ENCODE data around the gene LAMC3. TPM values are rescaled to one million over a fixed set of nuclear protein-coding genes. Genes with fewer than 3 reads are reported as not detected.

The LAMC3 gene
- total RNA-seq, 1 experiment from 2014 or later, result 4.6 TPM

GRCh38 chr9:130962418-130963316, 46.3 kb upstream of the LAMC3 start:
- Histone ChIP-seq H3K4me2 (ENCODE audit: low read length) (peak overlapping the region; percentile 91), H4K20me1 (ENCODE audit: low read length) (no peaks in the 10 kb centered on the region), H3F3A (ENCODE audit: low read length, unreplicated experiment) (no peaks in the 10 kb centered on the region), H3K27ac (ENCODE audit: low read length) (peak overlapping the region; percentile 52), H2AFZ (ENCODE audit: low read length) (no peak overlapping the region), H3K36me3 (ENCODE audit: low read depth, low read length) (no peaks in the 10 kb centered on the region), H3K9ac (ENCODE audit: low read length) (no peak overlapping the region), H3K27me3 (ENCODE audit: low read length) (no peaks in the 10 kb centered on the region), H3K9me2 (replicated peaks; ENCODE audit: low read length) (no peaks in the 10 kb centered on the region), H3K4me1 (ENCODE audit: insufficient read depth, low read length) (peaks cover 21% of the 10 kb centered on the region), H3K79me2 (ENCODE audit: low read length) (no peaks in the 10 kb centered on the region), H3K4me3 (ENCODE audit: low read length) (peak overlapping the region; percentile 56), H3K9me3 (ENCODE audit: low read length) (no peaks in the 10 kb centered on the region)
- ChIA-PET POLR2A (ENCODE audit: unreplicated experiment) (interaction anchor here (0.6 kb wide), 1 partner anchor 91 kb away, joined by 4 read pairs; no protein-coding TSS in a partner anchor), CTCF (interaction anchor here (0.5 to 0.7 kb wide), 4 partner anchors 36 to 269 kb away, joined by 3 to 4 read pairs (median 4); partner anchors contain the start of gene EXOSC2)
- TF ChIP-seq EZH2 (IDR thresholded peaks at IDR 0.05; ENCODE audit: low read length, unreplicated experiment) (no peak), EZH2phosphoT487 (IDR thresholded peaks at IDR 0.05; ENCODE audit: borderline replicate concordance, low read length) (0 out of 2 replicates have a peak, but pooled peaks have one; percentile 28)
- intact Hi-C loops (cut with micrococcal nuclease), result no loop called here
- DNase-seq (peak; percentile 91), ATAC-seq (peak; percentile 98)
- no TSS peak for BruUV-seq (replicated peaks)

GRCh38 chr9:130963337-130963908, 45.6 kb upstream of the LAMC3 start:
- peak overlapping the region; percentile 52 for H3K27ac ChIP-seq (ENCODE audit: low read length)
- no peaks in the 10 kb centered on the region for H3K9me2 ChIP-seq (replicated peaks; ENCODE audit: low read length)
- H3K4me1 ChIP-seq (ENCODE audit: insufficient read depth, low read length), result peaks cover 21% of the 10 kb centered on the region
- H3K4me3 ChIP-seq (ENCODE audit: low read length), result peak overlapping the region; percentile 56
- H3K9ac ChIP-seq (ENCODE audit: low read length), result no peak overlapping the region
- H3F3A ChIP-seq (ENCODE audit: low read length, unreplicated experiment), result no peaks in the 10 kb centered on the region
- ATAC-seq (no peak), DNase-seq (peak; percentile 23)
- CTCF ChIA-PET, result interaction anchor here (0.7 kb wide), 1 partner anchor 35 kb away, joined by 4 read pairs; no protein-coding TSS in a partner anchor
- no peak overlapping the region for H2AFZ ChIP-seq (ENCODE audit: low read length)
- H3K36me3 ChIP-seq (ENCODE audit: low read depth, low read length), result no peaks in the 10 kb centered on the region
- H4K20me1 ChIP-seq (ENCODE audit: low read length), result no peaks in the 10 kb centered on the region
- TF ChIP-seq, protein P1, sequence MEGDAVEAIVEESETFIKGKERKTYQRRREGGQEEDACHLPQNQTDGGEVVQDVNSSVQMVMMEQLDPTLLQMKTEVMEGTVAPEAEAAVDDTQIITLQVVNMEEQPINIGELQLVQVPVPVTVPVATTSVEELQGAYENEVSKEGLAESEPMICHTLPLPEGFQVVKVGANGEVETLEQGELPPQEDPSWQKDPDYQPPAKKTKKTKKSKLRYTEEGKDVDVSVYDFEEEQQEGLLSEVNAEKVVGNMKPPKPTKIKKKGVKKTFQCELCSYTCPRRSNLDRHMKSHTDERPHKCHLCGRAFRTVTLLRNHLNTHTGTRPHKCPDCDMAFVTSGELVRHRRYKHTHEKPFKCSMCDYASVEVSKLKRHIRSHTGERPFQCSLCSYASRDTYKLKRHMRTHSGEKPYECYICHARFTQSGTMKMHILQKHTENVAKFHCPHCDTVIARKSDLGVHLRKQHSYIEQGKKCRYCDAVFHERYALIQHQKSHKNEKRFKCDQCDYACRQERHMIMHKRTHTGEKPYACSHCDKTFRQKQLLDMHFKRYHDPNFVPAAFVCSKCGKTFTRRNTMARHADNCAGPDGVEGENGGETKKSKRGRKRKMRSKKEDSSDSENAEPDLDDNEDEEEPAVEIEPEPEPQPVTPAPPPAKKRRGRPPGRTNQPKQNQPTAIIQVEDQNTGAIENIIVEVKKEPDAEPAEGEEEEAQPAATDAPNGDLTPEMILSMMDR (conservative IDR thresholded peaks at IDR 0.05; ENCODE audit: low read depth, low read length), result no peak
- TF ChIP-seq EZH2 (IDR thresholded peaks at IDR 0.05; ENCODE audit: low read length, unreplicated experiment) (no peak), EZH2phosphoT487 (IDR thresholded peaks at IDR 0.05; ENCODE audit: borderline replicate concordance, low read length) (no peak)
- H3K9me3 ChIP-seq (ENCODE audit: low read length), result no peaks in the 10 kb centered on the region
- no peaks in the 10 kb centered on the region for H3K27me3 ChIP-seq (ENCODE audit: low read length)
- H3K79me2 ChIP-seq (ENCODE audit: low read length), result no peaks in the 10 kb centered on the region
- POLR2A ChIA-PET (ENCODE audit: unreplicated experiment), result no interaction called here
- peak overlapping the region; percentile 91 for H3K4me2 ChIP-seq (ENCODE audit: low read length)
- intact Hi-C loops (cut with micrococcal nuclease), result no loop called here
- no TSS peak for BruUV-seq (replicated peaks)

- no peak for ATAC-seq
- ChIA-PET POLR2A (ENCODE audit: unreplicated experiment) (no interaction called here), CTCF (no interaction called here)
- no peaks in the 10 kb centered on the region for H3K27me3 ChIP-seq (ENCODE audit: low read length)
- no peak overlapping the region for H3K9ac ChIP-seq (ENCODE audit: low read length)
- no peak overlapping the region for H3K27ac ChIP-seq (ENCODE audit: low read length)
- H3K9me2 ChIP-seq (replicated peaks; ENCODE audit: low read length), result no peaks in the 10 kb centered on the region
- no peaks in the 10 kb centered on the region for H3K36me3 ChIP-seq (ENCODE audit: low read depth, low read length)
- no peaks in the 10 kb centered on the region for H3K9me3 ChIP-seq (ENCODE audit: low read length)
- H3K4me1 ChIP-seq (ENCODE audit: insufficient read depth, low read length), result peaks cover 21% of the 10 kb centered on the region
- no peaks in the 10 kb centered on the region for H3K79me2 ChIP-seq (ENCODE audit: low read length)
- BruUV-seq (replicated peaks), result no TSS peak
- TF ChIP-seq EZH2 (IDR thresholded peaks at IDR 0.05; ENCODE audit: low read length, unreplicated experiment), result no peak
- no peak for TF ChIP-seq EZH2phosphoT487 (IDR thresholded peaks at IDR 0.05; ENCODE audit: borderline replicate concordance, low read length)
- TF ChIP-seq, protein P1 (conservative IDR thresholded peaks at IDR 0.05; ENCODE audit: low read depth, low read length), result no peak
- no peak for DNase-seq
- no peak overlapping the region for H3K4me3 ChIP-seq (ENCODE audit: low read length)
- no peaks in the 10 kb centered on the region for H3F3A ChIP-seq (ENCODE audit: low read length, unreplicated experiment)
- H4K20me1 ChIP-seq (ENCODE audit: low read length), result no peaks in the 10 kb centered on the region
- H3K4me2 ChIP-seq (ENCODE audit: low read length), result no peak overlapping the region
- intact Hi-C loops (cut with micrococcal nuclease), result no loop called here
- no peak overlapping the region for H2AFZ ChIP-seq (ENCODE audit: low read length)
Observed at GRCh38 chr9:130963916-130964315, 45.1 kb upstream of the LAMC3 start.
